NCI-H2196 (cell line): ENCODE data around the gene TMEM266.

Source experiments
- DNase-seq: peaks from one replicate; lab custom pipeline; 2025; ENCODE audit not compliant: unreplicated experiment; lab: John Stamatoyannopoulos, UW

TMEM266 gene

GRCh38 chr15:76180321-76180720, 120.5 kb downstream of the TMEM266 start:
- DNase-seq, result no peak

- no peak for DNase-seq
Observed at GRCh38 chr15:76181705-76182107, 121.9 kb downstream of the TMEM266 start.

GRCh38 chr15:76183930-76184649, 124.3 kb downstream of the TMEM266 start:
- no peak for DNase-seq

- DNase-seq, result no peak
Observed at GRCh38 chr15:76184650-76185035, 124.9 kb downstream of the TMEM266 start.

GRCh38 chr15:76185716-76186115, 125.9 kb downstream of the TMEM266 start:
- peak; percentile 3 for DNase-seq

- no peak for DNase-seq
Observed at GRCh38 chr15:76187163-76187562, 127.4 kb downstream of the TMEM266 start.

- DNase-seq, result no peak
Observed at GRCh38 chr15:76189106-76189505, 129.3 kb downstream of the TMEM266 start.

GRCh38 chr15:76190070-76190564, 130.3 kb downstream of the TMEM266 start:
- DNase-seq, result no peak

GRCh38 chr15:76190751-76191538, 131.2 kb downstream of the TMEM266 start:
- DNase-seq, result peak; percentile 65

GRCh38 chr15:76191539-76192244, 131.9 kb downstream of the TMEM266 start:
- DNase-seq, result no peak

GRCh38 chr15:76192715-76193114, 132.9 kb downstream of the TMEM266 start:
- DNase-seq, result no peak

GRCh38 chr15:76193934-76194333, 134.1 kb downstream of the TMEM266 start:
- no peak for DNase-seq

- no peak for DNase-seq
Observed at GRCh38 chr15:76195506-76196268, 135.9 kb downstream of the TMEM266 start.

- DNase-seq, result peak; percentile 48
Observed at GRCh38 chr15:76196269-76197231, 136.8 kb downstream of the TMEM266 start.

GRCh38 chr15:76197703-76198455, 138.1 kb downstream of the TMEM266 start:
- no peak for DNase-seq

- no peak for DNase-seq
Observed at GRCh38 chr15:76198456-76199105, 138.8 kb downstream of the TMEM266 start.

GRCh38 chr15:76199106-76200082, 139.6 kb downstream of the TMEM266 start:
- no peak for DNase-seq
